WTC11 (cell line): ENCODE data around the gene TMEM223. TPM values are rescaled to one million over a fixed set of nuclear protein-coding genes. Genes with fewer than 3 reads are reported as not detected.
"Not testable (repeated sequence)": the region's sequence is repeated elsewhere in the genome, so short reads cannot be mapped to it uniquely, and the experiment has no call there.

Experiments
- ATAC-seq: fragments of 200-7000 bp; cut with Tn5 transposase; 2 replicates; pipeline ENCODE4 v1.10.0; 2021; ENCODE audit warnings: mild to moderate bottlenecking, moderate library complexity
- CTCF ChIA-PET: fragments of 300-600 bp; sonication (Branson Sonifier 250); formaldehyde crosslinking; loops from one replicate; lab custom pipeline; 2021; ENCODE audit warnings: antibody characterized with exemption; lab: Charles Lee
- POLR2A ChIA-PET: fragments of 350-600 bp; sonication (Branson Sonifier 250); formaldehyde crosslinking; loops from one replicate; lab custom pipeline; 2021; ENCODE audit warnings: antibody characterized with exemption; lab: Charles Lee
- DNase-seq: peaks from one replicate; pipeline ENCODE4 v3.0.0; 2021; ENCODE audit warnings: low spot score
- H3K27ac Mint-ChIP-seq: 2 replicates; pipeline ENCODE4 v1.8.0; 2021; ENCODE audit warnings: mixed read lengths
- H3K27me3 Mint-ChIP-seq: 2 replicates; pipeline ENCODE4 v1.8.0; 2021; ENCODE audit warnings: low read depth, mild to moderate bottlenecking, moderate library complexity, mixed read lengths
- H3K36me3 Mint-ChIP-seq: 2 replicates; pipeline ENCODE4 v1.8.0; 2021; ENCODE audit warnings: mixed read lengths
- H3K4me1 Mint-ChIP-seq: 2 replicates; pipeline ENCODE4 v1.8.0; 2022; ENCODE audit warnings: mixed read lengths
- H3K4me3 Mint-ChIP-seq: 2 replicates; pipeline ENCODE4 v1.8.0; 2021; ENCODE audit warnings: mild to moderate bottlenecking, moderate library complexity, mixed read lengths
- H3K9me3 Mint-ChIP-seq: 2 replicates; pipeline ENCODE4 v1.8.0; 2021; ENCODE audit warnings: mixed read lengths
- AR ChIP-seq: fragments of 250-450 bp; sonication (Bioruptor Pico); IDR thresholded peaks from 2 replicates; pipeline ENCODE4 v1.9.0; 2021; ENCODE audit warnings: mild to moderate bottlenecking
- FOXK1 ChIP-seq: sonication (generic); formaldehyde crosslinking; IDR thresholded peaks from 2 replicates; pipeline ENCODE4 v1.8.0; 2022; ENCODE audit warnings: mild to moderate bottlenecking, moderate library complexity, missing genetic modification reagents
- NFYB ChIP-seq: sonication (generic); formaldehyde crosslinking; conservative IDR thresholded peaks from 2 replicates; pipeline ENCODE4 v1.8.0; 2022; ENCODE audit warnings: low read depth, missing genetic modification reagents
- NR2C2 ChIP-seq: sonication (generic); formaldehyde crosslinking; IDR thresholded peaks from 2 replicates; pipeline ENCODE4 v1.8.0; 2022; ENCODE audit warnings: mild to moderate bottlenecking, missing genetic modification reagents
- PRDM15 ChIP-seq: sonication (generic); formaldehyde crosslinking; IDR thresholded peaks from 2 replicates; pipeline ENCODE4 v1.8.0; 2022; ENCODE audit warnings: missing genetic modification reagents
- SMAD4 ChIP-seq: sonication (generic); formaldehyde crosslinking; IDR thresholded peaks from 2 replicates; pipeline ENCODE4 v1.8.0; 2022; ENCODE audit warnings: mild to moderate bottlenecking, missing genetic modification reagents
- ZNF138 ChIP-seq: sonication (generic); formaldehyde crosslinking; conservative IDR thresholded peaks from 2 replicates; pipeline ENCODE4 v1.8.1; 2022; ENCODE audit warnings: mild to moderate bottlenecking, moderate library complexity, missing genetic modification reagents
- ZNF416 ChIP-seq: fragments of 250-450 bp; sonication (Bioruptor Pico); IDR thresholded peaks from 2 replicates; pipeline ENCODE4 v1.9.0; 2021; ENCODE audit warnings: mild to moderate bottlenecking, inconsistent platforms
- total RNA-seq: library from RNA; stranded (reverse); gene quantifications from 3 replicates; pipeline ENCODE4 v1.2.3, GENCODE V29; 2021
- TF ChIP-seq, protein P1 (sequence below): fragments of 250-450 bp; sonication (Bioruptor Pico); IDR thresholded peaks from 2 replicates; pipeline ENCODE4 v1.8.0; 2021; ENCODE audit warnings: mild to moderate bottlenecking
- TF ChIP-seq, protein P2 (sequence below): sonication (generic); formaldehyde crosslinking; IDR thresholded peaks from 2 replicates; pipeline ENCODE4 v1.8.1; 2023; ENCODE audit warnings: mild to moderate bottlenecking, moderate library complexity, missing genetic modification reagents
- TF ChIP-seq, protein P3 (sequence below): fragments of 200-600 bp; IDR thresholded peaks from 2 replicates; pipeline ENCODE4 v1.8.0; 2022; ENCODE audit warnings: antibody characterized with exemption

TMEM223 gene
- total RNA-seq, 1 experiment from 2014 or later, result 26.4 TPM

DNA sequence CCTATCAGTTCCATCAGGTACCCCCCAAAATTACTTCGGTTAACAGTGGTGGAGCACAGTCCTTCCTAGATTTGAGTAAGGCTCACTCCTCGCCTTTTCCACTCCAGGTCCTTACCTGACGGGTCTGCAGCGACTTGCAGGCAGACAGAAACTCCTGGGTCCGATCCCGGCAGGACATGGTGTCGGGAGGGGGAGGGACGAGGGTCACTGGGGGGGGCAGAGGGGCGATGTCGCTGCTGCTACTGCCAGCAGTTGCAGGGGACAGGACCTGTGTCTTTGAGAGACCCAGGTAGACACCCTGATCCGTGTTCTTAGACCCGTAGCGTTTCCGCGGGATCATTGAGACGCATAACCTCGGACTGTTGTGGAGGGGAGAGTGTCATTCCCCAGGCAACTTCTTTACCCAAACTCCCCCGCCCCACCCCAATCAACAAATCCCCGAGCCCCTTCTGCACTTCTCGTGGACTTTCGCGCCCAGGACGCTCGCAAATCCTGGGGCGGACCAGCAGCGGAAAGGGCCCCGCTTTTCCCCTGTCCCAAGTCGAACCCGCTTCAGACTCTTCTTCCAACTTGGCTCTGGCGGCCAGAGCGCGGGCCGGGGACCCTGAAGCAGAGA, 39.2 kb upstream of the TMEM223 start:
- ChIA-PET CTCF (interaction anchor here (0.6 to 2.4 kb wide), 10 partner anchors 10 to 288 kb away, joined by 3 to 22 read pairs (median 6); partner anchors contain the start of genes HNRNPUL2 and TMEM179B), POLR2A (interaction anchor here (0.5 to 2.4 kb wide), 11 partner anchors 10 to 104 kb away, joined by 3 to 35 read pairs (median 5); partner anchors contain the start of genes HNRNPUL2, NXF1 and TTC9C)
- peak overlapping the region; percentile 100 for H3K4me3 Mint-ChIP-seq
- ATAC-seq (peak; percentile 1), DNase-seq (no peak)
- TF ChIP-seq, protein P1, sequence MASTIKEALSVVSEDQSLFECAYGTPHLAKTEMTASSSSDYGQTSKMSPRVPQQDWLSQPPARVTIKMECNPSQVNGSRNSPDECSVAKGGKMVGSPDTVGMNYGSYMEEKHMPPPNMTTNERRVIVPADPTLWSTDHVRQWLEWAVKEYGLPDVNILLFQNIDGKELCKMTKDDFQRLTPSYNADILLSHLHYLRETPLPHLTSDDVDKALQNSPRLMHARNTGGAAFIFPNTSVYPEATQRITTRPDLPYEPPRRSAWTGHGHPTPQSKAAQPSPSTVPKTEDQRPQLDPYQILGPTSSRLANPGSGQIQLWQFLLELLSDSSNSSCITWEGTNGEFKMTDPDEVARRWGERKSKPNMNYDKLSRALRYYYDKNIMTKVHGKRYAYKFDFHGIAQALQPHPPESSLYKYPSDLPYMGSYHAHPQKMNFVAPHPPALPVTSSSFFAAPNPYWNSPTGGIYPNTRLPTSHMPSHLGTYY (CRISPR knock-in tag), result no peak
- peak; percentile 99 for TF ChIP-seq PRDM15 (CRISPR knock-in tag)
- TF ChIP-seq, protein P2, sequence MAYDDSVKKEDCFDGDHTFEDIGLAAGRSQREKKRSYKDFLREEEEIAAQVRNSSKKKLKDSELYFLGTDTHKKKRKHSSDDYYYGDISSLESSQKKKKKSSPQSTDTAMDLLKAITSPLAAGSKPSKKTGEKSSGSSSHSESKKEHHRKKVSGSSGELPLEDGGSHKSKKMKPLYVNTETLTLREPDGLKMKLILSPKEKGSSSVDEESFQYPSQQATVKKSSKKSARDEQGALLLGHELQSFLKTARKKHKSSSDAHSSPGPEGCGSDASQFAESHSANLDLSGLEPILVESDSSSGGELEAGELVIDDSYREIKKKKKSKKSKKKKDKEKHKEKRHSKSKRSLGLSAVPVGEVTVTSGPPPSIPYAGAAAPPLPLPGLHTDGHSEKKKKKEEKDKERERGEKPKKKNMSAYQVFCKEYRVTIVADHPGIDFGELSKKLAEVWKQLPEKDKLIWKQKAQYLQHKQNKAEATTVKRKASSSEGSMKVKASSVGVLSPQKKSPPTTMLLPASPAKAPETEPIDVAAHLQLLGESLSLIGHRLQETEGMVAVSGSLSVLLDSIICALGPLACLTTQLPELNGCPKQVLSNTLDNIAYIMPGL, result no peak
- H3K9me3 Mint-ChIP-seq, result no peaks in the 10 kb centered on the region
- H3K36me3 Mint-ChIP-seq, result peaks cover 35% of the 10 kb centered on the region
- H3K4me1 Mint-ChIP-seq, result peaks cover 16% of the 10 kb centered on the region
- no peaks in the 10 kb centered on the region for H3K27me3 Mint-ChIP-seq
- H3K27ac Mint-ChIP-seq, result peak overlapping the region; percentile 100

- ATAC-seq, CTCF ChIA-PET, H3K9me3 Mint-ChIP-seq, H3K4me3 Mint-ChIP-seq, DNase-seq, H3K27ac Mint-ChIP-seq, H3K4me1 Mint-ChIP-seq, H3K27me3 Mint-ChIP-seq: not testable (repeated sequence)
- H3K36me3 Mint-ChIP-seq, result peaks cover 38% of the 10 kb centered on the region
- POLR2A ChIA-PET, result interaction anchor here (1.1 kb wide), 1 partner anchor 22 kb away, joined by 3 read pairs; no protein-coding TSS in a partner anchor
Measured at GRCh38 chr11:62828130-62828529, 36.3 kb upstream of the TMEM223 start.

GRCh38 chr11:62823677-62824076, 31.9 kb upstream of the TMEM223 start:
- TF ChIP-seq ZNF138 (CRISPR knock-in tag) (no peak), NFYB (CRISPR knock-in tag) (no peak), FOXK1 (CRISPR knock-in tag) (no peak), AR (no peak), NR2C2 (CRISPR knock-in tag) (no peak), ZNF416 (CRISPR knock-in tag) (no peak), SMAD4 (CRISPR knock-in tag) (no peak)
- TF ChIP-seq, protein P3, sequence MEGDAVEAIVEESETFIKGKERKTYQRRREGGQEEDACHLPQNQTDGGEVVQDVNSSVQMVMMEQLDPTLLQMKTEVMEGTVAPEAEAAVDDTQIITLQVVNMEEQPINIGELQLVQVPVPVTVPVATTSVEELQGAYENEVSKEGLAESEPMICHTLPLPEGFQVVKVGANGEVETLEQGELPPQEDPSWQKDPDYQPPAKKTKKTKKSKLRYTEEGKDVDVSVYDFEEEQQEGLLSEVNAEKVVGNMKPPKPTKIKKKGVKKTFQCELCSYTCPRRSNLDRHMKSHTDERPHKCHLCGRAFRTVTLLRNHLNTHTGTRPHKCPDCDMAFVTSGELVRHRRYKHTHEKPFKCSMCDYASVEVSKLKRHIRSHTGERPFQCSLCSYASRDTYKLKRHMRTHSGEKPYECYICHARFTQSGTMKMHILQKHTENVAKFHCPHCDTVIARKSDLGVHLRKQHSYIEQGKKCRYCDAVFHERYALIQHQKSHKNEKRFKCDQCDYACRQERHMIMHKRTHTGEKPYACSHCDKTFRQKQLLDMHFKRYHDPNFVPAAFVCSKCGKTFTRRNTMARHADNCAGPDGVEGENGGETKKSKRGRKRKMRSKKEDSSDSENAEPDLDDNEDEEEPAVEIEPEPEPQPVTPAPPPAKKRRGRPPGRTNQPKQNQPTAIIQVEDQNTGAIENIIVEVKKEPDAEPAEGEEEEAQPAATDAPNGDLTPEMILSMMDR, result no peak
- H3K27ac Mint-ChIP-seq, result no peak overlapping the region
- H3K9me3 Mint-ChIP-seq, result no peaks in the 10 kb centered on the region
- no peak overlapping the region for H3K4me3 Mint-ChIP-seq
- ATAC-seq, result no peak
- H3K4me1 Mint-ChIP-seq, result no peaks in the 10 kb centered on the region
- H3K27me3 Mint-ChIP-seq, result no peaks in the 10 kb centered on the region
- H3K36me3 Mint-ChIP-seq, result peaks cover 62% of the 10 kb centered on the region
- POLR2A ChIA-PET, result interaction anchor here (0.6 to 0.7 kb wide), 2 partner anchors 10 to 42 kb away, joined by 3 to 6 read pairs; no protein-coding TSS in a partner anchor
- no peak for DNase-seq
- CTCF ChIA-PET, result no interaction called here
